Stimulated activated effector memory CD8-positive, alpha-beta T cell treated with anti-CD3 and anti-CD28 coated beads, Interleukin-12 subunit alpha, Interleukin-12 subunit beta, amount 100 ng/mL, for 72 hours (primary cell): ENCODE data around the gene PKN1.

Experiments used
- ATAC-seq: fragments of 150-1000 bp; cut with Tn5 transposase; 2 replicates; pipeline ENCODE4 v1.10.0; 2021
- DNase-seq, 2 donors: peaks; one replicate each; pipeline ENCODE4 v3.0.0; 2021 to 2022; ENCODE audit warnings: low spot score in 2 of 2
- H3K27ac Mint-ChIP-seq: one replicate; pipeline ENCODE4 v1.8.0; 2022; ENCODE audit warnings: mild to moderate bottlenecking, mixed read lengths
- H3K36me3 Mint-ChIP-seq: one replicate; pipeline ENCODE4 v1.8.0; 2022; ENCODE audit warnings: mild to moderate bottlenecking, mixed read lengths
- H3K4me1 Mint-ChIP-seq: one replicate; pipeline ENCODE4 v1.8.0; 2022; ENCODE audit warnings: mixed read lengths
- H3K4me3 Mint-ChIP-seq: one replicate; pipeline ENCODE4 v1.8.0; 2022; ENCODE audit warnings: mild to moderate bottlenecking, mixed read lengths
- H3K9me3 Mint-ChIP-seq: one replicate; pipeline ENCODE4 v1.8.0; 2022; ENCODE audit warnings: mixed read lengths

PKN1 gene

DNA sequence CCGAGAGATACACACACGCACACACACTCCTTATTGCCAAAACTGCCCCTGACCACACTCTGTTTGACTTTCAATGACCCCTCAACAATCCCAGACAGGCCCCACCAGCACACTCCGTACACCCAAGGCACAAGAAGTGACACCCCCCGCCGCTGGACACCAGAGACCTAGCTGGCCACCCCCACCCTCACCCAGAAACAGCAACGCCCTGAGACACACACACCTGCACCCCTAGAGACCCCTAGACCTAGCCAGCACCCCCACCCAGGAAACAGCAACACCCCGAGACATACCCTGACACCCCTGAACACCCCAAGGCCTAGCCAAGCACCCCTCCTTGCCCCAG lies 43.2 kb downstream of the PKN1 start:
- Mint-ChIP-seq H3K36me3 (peaks cover 33% of the 10 kb centered on the region), H3K4me3 (peak overlapping the region; percentile 29), H3K4me1 (peaks cover 57% of the 10 kb centered on the region), H3K9me3 (no peaks in the 10 kb centered on the region), H3K27ac (peak overlapping the region; percentile 24)
- ATAC-seq (no peak), DNase-seq (no peak)

DNA sequence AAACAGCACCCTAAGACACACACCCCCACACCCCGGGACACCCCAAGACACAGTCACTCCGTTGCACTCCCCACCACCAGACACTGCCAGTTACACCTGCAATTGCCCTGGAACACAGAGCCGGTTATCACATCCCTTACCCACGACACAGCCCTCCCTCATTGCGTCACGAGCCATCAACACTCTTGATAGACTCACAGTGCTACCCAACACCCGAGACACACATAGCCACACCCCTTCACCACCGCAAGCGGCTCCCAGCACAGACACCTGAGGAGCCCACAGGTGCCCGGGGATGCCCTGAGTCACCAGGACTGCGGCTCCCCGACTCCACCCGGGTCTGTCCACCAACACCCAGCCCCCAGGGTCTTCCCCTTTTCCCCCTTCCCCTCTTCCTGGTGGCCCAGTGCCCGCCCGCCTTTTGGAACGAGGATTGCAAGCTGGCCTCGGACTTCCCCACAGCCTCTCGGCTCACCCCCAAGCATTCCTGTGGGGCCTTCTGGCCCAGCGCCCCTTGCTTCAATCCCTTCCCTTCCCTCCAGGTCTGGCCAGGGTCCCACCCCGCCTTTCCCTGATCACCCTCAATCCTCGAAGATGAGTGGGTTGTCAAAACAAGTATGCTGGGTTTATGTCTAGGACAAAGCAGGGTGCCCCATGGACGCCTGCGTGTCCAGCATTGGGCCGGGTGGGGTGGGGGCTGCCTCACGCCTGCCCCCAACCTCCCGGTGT lies 43.7 kb downstream of the PKN1 start:
- H3K4me1 Mint-ChIP-seq, result peaks cover 57% of the 10 kb centered on the region
- peak overlapping the region; percentile 24 for H3K27ac Mint-ChIP-seq
- H3K4me3 Mint-ChIP-seq, result peak overlapping the region; percentile 29
- H3K36me3 Mint-ChIP-seq, result peaks cover 28% of the 10 kb centered on the region
- ATAC-seq, result no peak
- H3K9me3 Mint-ChIP-seq, result no peaks in the 10 kb centered on the region
- DNase-seq, result no peak

DNA sequence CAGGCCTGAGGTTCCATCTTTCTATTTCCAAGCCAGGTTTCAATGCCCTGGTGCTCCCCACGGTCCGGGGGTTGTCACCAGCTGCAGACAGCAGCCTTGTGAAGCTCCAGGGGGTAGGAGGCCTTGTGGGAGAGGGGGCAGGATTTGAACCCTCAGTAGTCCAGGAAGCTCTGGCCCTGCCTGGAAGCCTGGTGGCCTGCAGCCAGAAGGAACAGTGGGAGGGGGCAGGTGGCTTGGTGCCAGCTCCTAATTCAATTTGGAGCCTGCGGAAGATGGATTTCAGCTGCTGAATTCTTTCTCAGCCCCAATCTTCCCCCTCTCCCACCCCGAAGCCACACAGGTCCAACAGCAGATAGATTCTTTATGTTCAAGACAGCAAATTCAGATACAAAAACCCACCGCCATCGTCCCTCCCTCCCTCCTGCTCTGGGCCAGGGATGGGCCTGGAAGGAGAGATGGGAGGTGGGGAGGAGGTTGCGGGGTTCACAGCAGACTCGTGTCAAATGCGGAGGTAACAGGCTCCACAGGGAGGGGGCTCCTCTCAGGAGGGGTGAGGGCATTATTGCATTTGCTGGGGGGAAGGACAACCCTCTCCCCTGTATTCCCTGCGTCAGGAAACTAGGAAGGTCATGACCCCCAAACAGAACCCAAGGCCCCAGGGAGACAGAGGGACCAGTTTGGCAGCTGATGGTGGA lies 44.5 kb downstream of the PKN1 start:
- Mint-ChIP-seq H3K4me1 (peaks cover 50% of the 10 kb centered on the region), H3K36me3 (peaks cover 20% of the 10 kb centered on the region), H3K27ac (peak overlapping the region; percentile 24), H3K9me3 (no peaks in the 10 kb centered on the region), H3K4me3 (no peak overlapping the region)
- DNase-seq, result no peak
- no peak for ATAC-seq

DNA sequence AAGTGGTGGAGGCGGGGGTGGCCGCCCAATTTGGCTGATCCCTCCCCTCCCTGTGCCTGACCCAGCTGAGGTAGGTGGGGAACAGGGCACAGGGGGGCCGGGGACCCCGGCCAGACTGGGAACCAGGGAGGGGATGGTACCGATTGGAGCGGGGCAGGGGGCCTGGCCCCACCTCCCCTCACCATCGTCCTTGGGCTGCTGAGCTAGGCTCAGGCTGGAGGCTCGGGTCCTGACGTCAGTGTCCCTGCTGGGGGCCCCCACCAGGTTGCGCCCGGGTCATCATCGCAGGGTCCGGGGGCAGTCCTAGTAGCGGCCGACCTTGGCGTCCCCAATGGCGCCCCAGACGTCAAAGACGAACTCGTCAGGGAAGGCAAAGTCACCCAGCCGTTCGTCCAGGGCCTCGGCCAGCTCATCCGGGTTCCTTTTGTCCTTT lies 45.0 kb downstream of the PKN1 start:
- no peak overlapping the region for H3K27ac Mint-ChIP-seq
- DNase-seq, result no peak
- no peaks in the 10 kb centered on the region for H3K9me3 Mint-ChIP-seq
- no peak for ATAC-seq
- peaks cover 44% of the 10 kb centered on the region for H3K4me1 Mint-ChIP-seq
- peaks cover 15% of the 10 kb centered on the region for H3K36me3 Mint-ChIP-seq
- no peak overlapping the region for H3K4me3 Mint-ChIP-seq

DNA sequence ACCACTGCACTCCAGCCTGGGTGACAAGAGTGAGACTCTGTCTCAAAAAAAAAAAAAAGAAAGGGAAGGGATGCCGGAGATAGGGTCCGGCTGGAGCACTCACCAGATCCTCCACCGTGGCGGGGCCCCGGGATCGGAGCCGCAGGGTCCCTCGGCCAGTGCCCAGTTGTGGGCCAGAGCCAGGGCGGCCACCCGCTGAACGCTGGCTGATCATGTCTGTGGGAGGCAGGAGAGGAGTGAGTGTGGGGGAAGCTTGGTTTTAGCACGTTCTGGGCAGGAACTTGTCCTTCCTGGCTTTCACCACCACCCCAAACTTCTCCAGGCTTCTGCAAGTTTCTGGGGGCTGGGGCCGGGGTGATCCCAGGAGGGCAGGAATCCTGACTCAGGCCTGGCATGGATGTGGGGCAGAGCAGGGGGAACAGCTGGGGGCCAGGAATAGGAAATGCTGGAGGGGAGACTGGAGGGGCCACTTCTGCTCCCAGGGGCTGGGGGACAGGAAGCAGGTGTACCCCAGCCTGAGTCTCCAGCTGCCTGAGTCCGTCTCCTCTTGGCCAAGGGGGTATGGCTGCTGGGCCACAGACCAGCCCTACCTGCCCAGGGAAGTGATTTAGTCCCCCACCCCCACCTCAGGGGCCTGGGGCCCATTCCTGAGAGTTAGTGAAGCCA lies 46.3 kb downstream of the PKN1 start:
- peaks cover 13% of the 10 kb centered on the region for H3K36me3 Mint-ChIP-seq
- H3K4me1 Mint-ChIP-seq, result peaks cover 42% of the 10 kb centered on the region
- H3K27ac Mint-ChIP-seq, result no peak overlapping the region
- no peak for DNase-seq
- no peaks in the 10 kb centered on the region for H3K9me3 Mint-ChIP-seq
- ATAC-seq, result no peak
- no peak overlapping the region for H3K4me3 Mint-ChIP-seq

DNA sequence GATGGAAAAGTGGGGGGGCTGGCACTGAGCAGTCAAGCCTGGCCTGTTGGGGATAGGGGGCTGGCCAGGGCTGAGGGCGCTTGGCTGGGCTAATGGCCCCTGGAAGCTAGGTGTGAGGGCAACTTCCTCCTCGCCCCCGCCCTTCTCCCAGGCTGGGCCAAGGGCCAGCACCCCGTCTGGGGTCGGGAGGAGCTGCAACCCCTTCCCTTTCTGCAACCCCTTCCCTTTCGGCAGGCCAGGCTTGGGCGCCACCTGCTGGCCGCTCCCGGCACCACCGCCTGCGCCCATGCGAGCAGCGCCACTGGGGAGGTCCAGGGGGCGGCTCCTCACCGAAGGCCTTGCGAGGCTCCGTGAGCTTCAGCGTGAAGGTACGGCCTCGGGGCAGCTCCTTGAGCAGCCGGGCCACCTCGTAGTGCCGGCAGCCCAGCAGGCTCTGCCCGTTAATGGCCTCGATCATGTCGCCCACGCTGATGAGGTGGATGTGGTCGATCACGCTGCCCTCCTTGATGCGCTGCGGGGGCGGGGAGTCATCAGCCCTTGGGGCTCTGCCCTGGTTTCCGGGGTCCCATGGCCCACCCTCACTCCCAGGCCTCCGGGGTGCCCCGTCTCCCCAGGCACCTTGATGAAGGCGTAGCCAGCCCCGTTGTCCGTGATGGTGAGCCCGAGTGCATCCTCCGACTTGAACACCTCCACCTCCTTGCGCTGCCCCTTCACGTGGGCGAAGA lies 47.0 kb downstream of the PKN1 start:
- Mint-ChIP-seq H3K9me3 (no peaks in the 10 kb centered on the region), H3K36me3 (peaks cover 6% of the 10 kb centered on the region), H3K4me3 (peak overlapping the region; percentile 64), H3K4me1 (peaks cover 35% of the 10 kb centered on the region), H3K27ac (peak overlapping the region; percentile 80)
- ATAC-seq (peak; percentile 79), DNase-seq (peak; percentile 93 to 94)

DNA sequence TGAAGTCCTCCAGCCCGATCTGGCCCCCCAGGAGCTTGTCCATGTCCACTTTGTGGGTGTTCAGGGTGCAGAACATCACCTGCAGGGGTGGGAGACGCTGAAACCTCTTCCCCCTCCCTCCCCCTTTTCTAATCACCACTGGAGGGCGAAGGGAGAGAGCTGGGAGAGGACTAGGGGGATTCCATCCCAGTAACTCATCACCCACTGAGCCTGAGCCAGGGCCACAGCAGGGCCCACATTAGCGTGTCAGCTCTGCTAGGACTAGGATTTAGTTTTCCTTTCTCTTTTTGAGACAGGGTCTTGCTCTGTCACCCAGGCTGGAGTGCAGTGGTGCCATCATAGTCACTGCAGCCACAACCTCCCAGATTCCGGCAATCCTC lies 47.6 kb downstream of the PKN1 start:
- no peaks in the 10 kb centered on the region for H3K9me3 Mint-ChIP-seq
- H3K4me1 Mint-ChIP-seq, result peaks cover 29% of the 10 kb centered on the region
- ATAC-seq (peak; percentile 55), DNase-seq (no peak)
- peak overlapping the region; percentile 80 for H3K27ac Mint-ChIP-seq
- peaks cover 6% of the 10 kb centered on the region for H3K36me3 Mint-ChIP-seq
- H3K4me3 Mint-ChIP-seq, result peak overlapping the region; percentile 64

DNA sequence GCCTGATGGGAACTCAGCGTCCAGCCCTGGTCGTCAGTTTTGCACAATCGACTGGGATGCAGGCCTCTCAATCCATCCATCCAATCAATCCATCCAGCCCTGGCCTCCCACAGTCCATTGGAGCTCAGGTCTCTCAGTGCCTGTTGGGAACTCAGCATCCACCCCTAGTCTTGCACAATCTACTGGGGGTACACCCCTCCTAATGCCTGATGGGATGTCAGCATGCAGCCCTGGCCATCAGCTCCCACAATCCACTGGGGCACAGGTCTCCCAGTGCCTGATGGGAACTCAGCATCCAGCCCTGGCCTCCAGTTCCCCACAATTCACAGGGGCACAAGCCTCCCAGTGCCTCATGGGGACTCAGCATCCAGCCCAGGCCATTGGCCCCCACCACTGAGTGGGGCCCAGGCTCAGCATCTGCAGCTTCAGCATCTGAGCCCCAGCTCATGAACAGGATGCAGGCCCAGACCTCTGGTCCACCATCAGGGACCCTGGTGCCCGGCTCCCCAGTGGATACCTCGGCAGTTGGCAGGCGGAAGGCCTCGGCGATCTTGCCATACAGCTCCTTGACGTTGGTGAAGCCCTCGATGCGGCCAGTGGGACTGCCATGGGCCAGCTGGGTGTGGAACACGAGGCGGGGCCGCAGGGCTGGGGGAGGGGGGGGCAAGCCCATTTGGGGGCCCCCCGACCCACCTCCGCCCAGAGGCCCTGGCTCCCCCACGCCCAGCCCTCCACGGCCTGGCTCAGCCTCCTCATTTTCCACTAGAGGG lies 49.3 kb downstream of the PKN1 start:
- H3K27ac Mint-ChIP-seq, result no peak overlapping the region
- H3K4me1 Mint-ChIP-seq, result peaks cover 21% of the 10 kb centered on the region
- ATAC-seq (no peak), DNase-seq (no peak)
- peaks cover 14% of the 10 kb centered on the region for H3K36me3 Mint-ChIP-seq
- no peak overlapping the region for H3K4me3 Mint-ChIP-seq
- H3K9me3 Mint-ChIP-seq, result no peaks in the 10 kb centered on the region

DNA sequence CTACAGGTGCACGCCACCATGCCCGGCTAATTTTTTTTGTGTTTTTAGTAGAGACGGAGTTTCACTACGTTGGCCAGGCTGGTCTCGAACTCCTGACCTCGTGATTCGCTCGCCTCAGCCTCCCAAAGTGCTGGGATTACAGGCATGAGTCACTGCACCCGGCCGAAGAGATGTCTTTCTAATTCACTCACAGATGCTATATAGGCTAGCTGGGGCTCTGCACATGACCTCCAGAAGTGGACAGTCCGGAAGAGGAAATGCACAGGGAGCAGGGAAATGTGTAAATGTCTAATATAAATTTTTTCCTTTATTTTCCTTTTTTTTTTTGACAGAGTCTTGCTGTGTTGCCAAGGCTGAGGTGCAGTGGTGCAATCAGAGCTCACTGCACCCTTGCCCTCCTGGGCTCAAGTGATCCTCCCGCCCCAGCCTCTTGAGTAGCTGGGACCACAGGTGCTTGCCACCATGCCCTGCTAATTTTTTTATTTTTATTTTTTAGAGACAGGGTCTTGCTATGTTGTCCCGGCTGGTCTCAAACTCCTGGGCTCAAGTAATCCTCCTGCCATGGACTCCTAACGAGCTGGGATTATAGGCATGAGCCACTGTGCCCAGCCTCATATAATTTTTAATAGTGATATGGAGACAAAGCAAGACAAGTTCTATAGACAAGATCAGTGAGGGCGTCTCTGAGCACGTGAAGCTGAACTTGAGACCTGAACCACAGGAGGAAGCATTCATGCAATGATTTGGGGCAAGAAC lies 54.4 kb downstream of the PKN1 start:
- no peak overlapping the region for H3K27ac Mint-ChIP-seq
- DNase-seq (no peak), ATAC-seq (no peak)
- no peak overlapping the region for H3K4me3 Mint-ChIP-seq
- H3K4me1 Mint-ChIP-seq, result peaks cover 7% of the 10 kb centered on the region
- peaks cover 37% of the 10 kb centered on the region for H3K36me3 Mint-ChIP-seq
- no peaks in the 10 kb centered on the region for H3K9me3 Mint-ChIP-seq

DNA sequence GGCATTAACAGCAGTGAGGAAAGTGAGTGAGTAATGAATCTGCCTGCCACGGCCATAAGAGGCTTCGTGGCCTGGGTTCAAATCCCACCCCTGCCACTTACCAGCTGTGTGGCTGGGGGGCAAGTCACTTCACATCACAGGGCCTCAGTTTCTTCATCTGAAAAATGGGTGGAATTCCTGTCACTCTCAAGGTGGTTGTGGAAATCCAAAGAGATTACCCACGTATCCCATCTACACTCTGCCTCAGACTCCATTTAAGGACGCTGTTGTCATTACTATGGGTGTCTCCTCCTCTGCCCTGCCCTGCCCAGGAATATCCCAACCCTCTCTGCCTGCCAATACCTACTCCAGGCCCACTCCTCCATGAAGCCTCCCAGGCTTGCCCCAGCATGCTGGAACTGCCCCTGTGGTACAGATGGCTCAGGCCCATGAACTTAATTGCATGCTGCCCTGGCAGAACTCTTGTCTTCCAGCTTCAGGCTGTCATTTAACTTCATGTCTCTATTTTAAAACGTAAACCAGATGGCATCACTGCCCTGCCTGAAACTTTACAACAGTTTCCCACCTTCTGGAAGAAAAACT lies 59.7 kb downstream of the PKN1 start:
- H3K4me3 Mint-ChIP-seq, result no peak overlapping the region
- DNase-seq (no peak), ATAC-seq (no peak)
- peak overlapping the region; percentile 51 for H3K27ac Mint-ChIP-seq
- peaks cover 18% of the 10 kb centered on the region for H3K4me1 Mint-ChIP-seq
- no peaks in the 10 kb centered on the region for H3K9me3 Mint-ChIP-seq
- H3K36me3 Mint-ChIP-seq, result peaks cover 29% of the 10 kb centered on the region

DNA sequence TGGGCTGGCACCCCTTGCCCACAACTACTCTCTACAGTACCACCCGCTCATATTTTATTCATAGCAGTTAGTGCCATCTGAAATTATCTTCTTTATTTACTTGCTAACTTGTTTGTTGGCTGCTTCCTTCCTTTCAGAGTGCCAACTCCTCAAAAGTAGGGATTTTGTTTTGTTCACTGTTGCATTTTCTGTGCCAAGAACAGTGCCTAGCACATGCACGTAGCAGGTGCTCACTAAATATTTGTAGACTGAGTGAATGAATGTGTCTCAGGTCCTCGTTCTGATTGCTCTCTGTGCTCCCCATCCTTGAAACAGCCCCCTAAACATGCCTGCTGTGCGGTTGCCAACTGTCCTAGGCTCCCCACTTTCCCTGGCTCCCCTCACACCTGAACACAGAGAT lies 61.3 kb downstream of the PKN1 start:
- DNase-seq (no peak), ATAC-seq (no peak)
- Mint-ChIP-seq H3K9me3 (no peaks in the 10 kb centered on the region), H3K4me1 (peaks cover 18% of the 10 kb centered on the region), H3K36me3 (peaks cover 20% of the 10 kb centered on the region), H3K4me3 (peak overlapping the region; percentile 72), H3K27ac (peak overlapping the region; percentile 76)

DNA sequence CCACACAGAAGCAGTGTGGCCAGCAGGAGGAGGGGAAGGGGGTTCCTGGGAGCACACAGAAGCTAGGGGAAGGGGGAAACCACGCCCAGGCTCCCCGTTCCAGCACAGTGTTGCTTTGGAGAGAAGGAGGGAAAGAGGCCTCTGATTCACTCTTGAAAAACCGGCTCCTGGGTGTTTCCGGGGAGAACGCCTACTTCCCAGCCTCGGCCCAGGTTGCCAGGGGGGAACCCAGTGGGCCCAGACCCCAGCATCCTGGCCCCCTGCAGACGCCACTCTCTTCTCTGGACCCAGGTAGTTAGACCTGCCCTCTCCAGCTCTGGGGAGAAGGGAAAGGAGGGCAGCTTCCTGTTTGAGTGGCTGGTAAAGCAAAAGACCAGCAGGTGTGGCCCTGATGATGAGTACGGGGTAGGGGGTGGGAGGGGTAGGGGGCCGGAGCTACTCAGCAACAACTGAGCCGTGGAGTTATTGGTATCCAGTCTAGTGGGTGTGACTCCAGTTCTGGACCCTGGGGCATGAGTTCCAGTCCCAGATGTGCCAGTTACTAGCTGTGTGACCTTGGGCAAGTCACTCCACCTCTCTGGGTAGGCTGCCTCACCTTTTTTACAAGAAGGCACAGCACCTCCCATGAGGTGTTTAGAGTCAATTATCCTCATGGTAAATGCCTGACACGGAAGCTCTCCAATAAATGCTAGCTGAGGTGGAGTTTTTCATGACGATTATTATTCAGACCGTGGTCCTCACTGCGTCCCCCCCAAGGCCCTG lies 62.0 kb downstream of the PKN1 start:
- Mint-ChIP-seq H3K4me3 (peak overlapping the region; percentile 72), H3K4me1 (peaks cover 18% of the 10 kb centered on the region), H3K27ac (peak overlapping the region; percentile 76), H3K36me3 (peaks cover 13% of the 10 kb centered on the region), H3K9me3 (no peaks in the 10 kb centered on the region)
- DNase-seq (no peak), ATAC-seq (peak; percentile 14)

DNA sequence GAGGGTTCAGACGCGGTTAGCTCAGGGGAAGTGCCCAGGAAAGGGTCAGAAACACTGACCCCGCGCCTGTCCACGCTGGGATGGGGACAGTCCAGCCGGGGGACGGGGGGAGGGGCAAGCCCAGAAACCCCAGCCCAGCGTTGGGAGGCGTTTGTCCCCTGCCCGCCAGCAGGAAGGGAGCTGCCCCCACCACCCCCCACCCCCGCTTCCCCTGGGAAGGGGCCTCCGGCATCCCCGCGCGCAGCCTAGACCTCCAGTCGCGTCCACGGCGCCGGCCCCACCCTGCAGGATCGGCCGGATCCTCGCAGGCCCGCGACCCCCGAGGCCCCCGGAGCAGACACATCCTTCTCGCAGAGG lies 62.5 kb downstream of the PKN1 start:
- ATAC-seq (no peak), DNase-seq (no peak)
- peaks cover 8% of the 10 kb centered on the region for H3K36me3 Mint-ChIP-seq
- no peaks in the 10 kb centered on the region for H3K9me3 Mint-ChIP-seq
- H3K4me1 Mint-ChIP-seq, result peaks cover 18% of the 10 kb centered on the region
- peak overlapping the region; percentile 72 for H3K4me3 Mint-ChIP-seq
- peak overlapping the region; percentile 76 for H3K27ac Mint-ChIP-seq
